Activated naive CD4-positive, alpha-beta T cell treated with anti-CD3 and anti-CD28 coated beads, Interleukin-2, amount 10 ng/mL, durations not matched to agents 7 days and 5 days (primary cell): Measurements from ENCODE around the gene STAG1.
"Not testable (repeated sequence)": the region's sequence is repeated elsewhere in the genome, so short reads cannot be mapped to it uniquely, and the experiment has no call there.

Experiments
- CTCF ChIA-PET: fragments of 350-600 bp; sonication (Branson Sonifier 250); formaldehyde crosslinking; loops from one replicate; lab custom pipeline; 2021; ENCODE audit warnings: antibody characterized with exemption; lab: Charles Lee
- DNase-seq: peaks from one replicate; pipeline ENCODE4 v3.0.0-alpha.2; 2020
- H3K27ac Mint-ChIP-seq: one replicate; pipeline ENCODE4 v1.8.0; 2021; ENCODE audit warnings: mild to moderate bottlenecking, moderate library complexity, mixed read lengths
- H3K27me3 Mint-ChIP-seq: one replicate; pipeline ENCODE4 v1.8.0; 2021; ENCODE audit warnings: mild to moderate bottlenecking, mixed read lengths
- H3K36me3 Mint-ChIP-seq: one replicate; pipeline ENCODE4 v1.8.0; 2021; ENCODE audit warnings: mixed read lengths
- H3K4me1 Mint-ChIP-seq: one replicate; pipeline ENCODE4 v1.8.0; 2021; ENCODE audit warnings: mixed read lengths
- H3K4me3 Mint-ChIP-seq: one replicate; pipeline ENCODE4 v1.8.0; 2021; ENCODE audit warnings: mild to moderate bottlenecking, moderate library complexity, mixed read lengths
- H3K9me3 Mint-ChIP-seq: one replicate; pipeline ENCODE4 v1.8.0; 2021; ENCODE audit warnings: mixed read lengths

STAG1 gene

DNA sequence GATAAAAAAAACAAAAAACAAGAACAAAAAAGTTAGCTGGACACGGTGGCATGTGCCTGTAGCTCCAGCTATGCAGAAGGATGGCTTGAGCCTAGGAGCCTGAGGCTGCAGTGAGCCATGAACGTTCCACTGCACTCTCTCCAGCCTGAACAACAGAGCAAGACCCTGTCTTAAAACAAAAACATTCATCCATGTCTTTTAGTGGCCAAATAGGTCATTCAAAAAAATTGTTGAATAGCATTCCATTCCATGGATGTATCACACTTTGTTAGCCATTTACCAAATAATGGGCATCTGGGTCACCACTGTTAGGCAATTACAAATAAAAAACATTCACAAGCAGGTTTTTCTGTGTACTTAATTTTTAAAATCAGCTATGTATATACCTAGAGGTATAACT is 139.7 kb downstream of the STAG1 start:
- H3K9me3 Mint-ChIP-seq: no peaks in the 10 kb centered on the region
- H3K27ac Mint-ChIP-seq: no peak overlapping the region
- H3K36me3 Mint-ChIP-seq: peaks cover 17% of the 10 kb centered on the region
- H3K4me3 Mint-ChIP-seq: no peak overlapping the region
- CTCF ChIA-PET: interaction anchor here (0.6 kb wide), 1 partner anchor 440 kb away, joined by 4 read pairs; no protein-coding TSS in a partner anchor
- H3K27me3 Mint-ChIP-seq: no peaks in the 10 kb centered on the region
- no peak for DNase-seq
- H3K4me1 Mint-ChIP-seq: peaks cover 2% of the 10 kb centered on the region

DNA sequence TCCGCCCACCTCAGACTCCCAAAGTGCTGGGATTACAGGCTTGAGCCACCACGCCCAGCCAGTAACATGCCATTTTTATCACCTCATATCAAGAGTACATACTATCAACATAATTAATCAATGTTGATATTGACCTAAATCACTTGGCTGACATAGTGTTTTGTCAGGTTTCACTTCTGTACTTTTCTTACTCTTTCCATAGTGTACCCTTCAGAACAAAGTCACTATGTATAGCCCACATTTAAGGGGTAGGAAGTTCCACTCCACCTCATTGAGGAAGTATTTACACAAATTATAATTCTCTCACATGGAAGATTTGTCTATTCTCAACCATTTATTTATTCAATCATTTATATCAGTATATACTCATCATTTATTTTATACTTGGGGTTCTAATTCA is 145.2 kb downstream of the STAG1 start:
- H3K27me3 Mint-ChIP-seq: no peaks in the 10 kb centered on the region
- no peaks in the 10 kb centered on the region for H3K9me3 Mint-ChIP-seq
- no peak overlapping the region for H3K4me3 Mint-ChIP-seq
- H3K36me3 Mint-ChIP-seq: peaks cover 21% of the 10 kb centered on the region
- DNase-seq: no peak
- H3K4me1 Mint-ChIP-seq: peaks cover 17% of the 10 kb centered on the region
- peak overlapping the region; percentile 12 for H3K27ac Mint-ChIP-seq
- CTCF ChIA-PET: no interaction called here

DNA sequence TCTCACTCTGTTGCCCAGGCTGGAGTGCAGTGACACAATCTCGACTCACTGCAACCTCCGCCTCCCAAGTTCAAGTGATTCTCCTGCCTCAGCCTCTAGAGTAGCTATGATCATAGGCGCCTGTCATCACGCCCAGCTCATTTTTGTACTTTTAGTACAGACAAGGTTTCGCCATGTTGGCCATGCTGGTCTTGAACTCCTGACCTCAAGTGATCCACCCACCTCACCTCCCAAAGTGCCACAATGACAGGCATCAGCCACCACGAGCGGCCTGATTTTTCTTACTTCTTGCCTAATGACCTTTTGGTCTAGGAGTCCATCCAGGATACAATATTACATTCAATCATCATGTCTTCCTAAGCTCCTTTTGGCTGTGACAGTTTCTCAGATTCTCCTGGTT is 146.0 kb downstream of the STAG1 start:
- H3K9me3 Mint-ChIP-seq, CTCF ChIA-PET, H3K4me3 Mint-ChIP-seq: not testable (repeated sequence)

DNA sequence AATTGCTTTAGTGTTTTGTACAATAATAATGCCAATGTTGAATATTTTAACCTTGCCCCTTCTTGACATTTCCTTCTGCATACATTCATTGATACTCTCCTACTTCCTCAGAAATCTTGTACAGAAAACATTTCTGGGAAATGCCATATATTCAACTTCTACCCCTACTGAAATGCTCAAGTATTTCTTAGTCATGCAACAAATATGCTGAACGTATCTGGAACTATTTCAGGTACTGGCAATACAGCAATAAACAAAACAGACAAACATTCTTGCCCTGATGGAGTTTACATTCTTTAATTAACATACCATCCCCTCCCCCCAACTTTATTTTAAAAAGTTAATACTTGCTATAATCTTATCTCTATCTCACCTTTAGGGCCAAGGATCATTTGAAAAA is 147.2 kb downstream of the STAG1 start:
- Mint-ChIP-seq H3K36me3 (peaks cover 23% of the 10 kb centered on the region), H3K9me3 (no peaks in the 10 kb centered on the region), H3K4me1 (peaks cover 17% of the 10 kb centered on the region), H3K27ac (no peak overlapping the region), H3K4me3 (no peak overlapping the region), H3K27me3 (no peaks in the 10 kb centered on the region)
- CTCF ChIA-PET: no interaction called here
- DNase-seq: no peak

More for the DNA sequence above, 146.0 kb downstream of the STAG1 start:
- Mint-ChIP-seq H3K36me3 (peaks cover 23% of the 10 kb centered on the region), H3K4me1 (peaks cover 17% of the 10 kb centered on the region)
- H3K27me3 Mint-ChIP-seq, H3K27ac Mint-ChIP-seq, DNase-seq: not testable (repeated sequence)

DNA sequence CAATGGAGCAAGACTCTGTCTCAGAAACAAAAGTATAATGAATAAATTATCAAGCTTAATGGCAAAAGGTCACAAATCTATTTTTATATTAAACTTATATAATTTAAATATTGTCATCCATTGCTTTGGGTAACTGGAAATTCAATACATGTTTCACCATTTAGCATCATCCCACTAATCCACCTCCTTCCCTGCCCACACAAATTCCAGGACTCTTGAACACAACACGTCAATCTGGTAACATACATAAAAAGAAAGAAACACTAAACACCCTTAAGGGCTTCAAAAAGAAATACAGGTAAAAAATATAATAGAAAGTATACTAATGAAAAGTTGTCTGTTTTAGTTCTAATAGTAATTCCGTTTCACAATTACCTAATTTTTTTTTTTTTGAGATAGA is 149.4 kb downstream of the STAG1 start:
- no peak for DNase-seq
- H3K27ac Mint-ChIP-seq: no peak overlapping the region
- H3K27me3 Mint-ChIP-seq: no peaks in the 10 kb centered on the region
- CTCF ChIA-PET: interaction anchor here (0.9 kb wide), 1 partner anchor 150 kb away, joined by 3 read pairs; no protein-coding TSS in a partner anchor
- H3K4me1 Mint-ChIP-seq: peaks cover 17% of the 10 kb centered on the region
- no peaks in the 10 kb centered on the region for H3K9me3 Mint-ChIP-seq
- H3K4me3 Mint-ChIP-seq: no peak overlapping the region
- peaks cover 22% of the 10 kb centered on the region for H3K36me3 Mint-ChIP-seq

DNA sequence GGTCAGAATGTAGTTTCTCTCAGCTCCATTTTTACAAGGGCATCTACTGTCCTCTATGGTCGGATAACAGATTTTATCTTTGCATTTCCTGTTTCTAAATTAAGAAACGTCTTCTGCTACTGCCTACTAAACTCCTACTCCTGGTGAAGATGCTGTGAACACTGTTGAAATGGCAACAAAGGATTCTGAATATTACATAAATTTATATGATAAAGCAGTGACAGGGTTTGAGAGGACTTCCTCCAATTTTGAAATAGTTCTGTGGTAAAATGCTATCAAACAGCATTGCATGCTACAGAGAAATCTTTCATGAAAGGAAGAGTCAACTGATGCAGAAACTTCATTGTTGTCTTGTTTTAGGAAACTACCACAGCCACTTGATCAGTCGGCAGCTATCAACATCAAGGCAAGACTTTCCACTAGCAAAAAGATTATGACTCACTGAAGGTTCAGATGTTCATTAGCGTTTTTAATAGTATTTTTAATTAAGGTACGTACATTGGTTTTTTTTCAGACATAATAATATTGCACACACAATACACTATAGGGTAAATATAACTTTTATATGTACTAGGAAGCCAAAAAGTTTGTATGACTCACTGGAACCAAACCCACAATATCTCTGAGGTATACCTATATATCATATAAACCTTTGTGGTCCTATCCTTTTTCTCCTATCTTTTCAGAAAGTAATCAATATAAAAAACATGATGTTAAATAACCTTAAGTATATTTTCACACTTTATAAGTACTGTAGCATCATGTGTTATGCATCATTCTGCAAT is 156.1 kb downstream of the STAG1 start:
- H3K27ac Mint-ChIP-seq: peak overlapping the region; percentile 79
- peaks cover 19% of the 10 kb centered on the region for H3K4me1 Mint-ChIP-seq
- H3K9me3 Mint-ChIP-seq: no peaks in the 10 kb centered on the region
- no peak overlapping the region for H3K4me3 Mint-ChIP-seq
- DNase-seq: no peak
- no peaks in the 10 kb centered on the region for H3K27me3 Mint-ChIP-seq
- CTCF ChIA-PET: no interaction called here
- H3K36me3 Mint-ChIP-seq: peaks cover 26% of the 10 kb centered on the region

DNA sequence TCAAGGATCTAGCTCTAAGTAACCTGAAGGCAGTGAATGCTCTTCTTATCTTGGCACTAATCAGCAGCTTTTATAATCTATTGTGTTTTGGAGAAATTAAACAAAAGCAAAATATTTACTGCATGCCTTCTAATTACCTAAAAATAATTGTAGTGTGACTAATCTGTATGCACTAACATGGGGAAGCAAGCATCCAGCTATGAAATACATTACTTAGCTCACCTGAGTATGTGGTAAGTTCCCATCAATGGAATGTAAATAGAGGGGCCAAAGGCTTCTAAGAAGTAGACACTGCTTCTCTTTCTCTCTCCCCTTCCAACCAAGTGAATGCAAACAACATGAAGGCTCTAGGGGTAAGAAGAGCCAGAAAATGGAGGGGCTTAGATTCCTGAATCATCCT is 165.6 kb downstream of the STAG1 start:
- H3K4me3 Mint-ChIP-seq: no peak overlapping the region
- CTCF ChIA-PET: interaction anchor here (0.7 kb wide), 1 partner anchor 166 kb away, joined by 3 read pairs; the partner anchor contains the start of gene STAG1
- H3K4me1 Mint-ChIP-seq: no peaks in the 10 kb centered on the region
- H3K36me3 Mint-ChIP-seq: peaks cover 14% of the 10 kb centered on the region
- H3K9me3 Mint-ChIP-seq: no peaks in the 10 kb centered on the region
- DNase-seq: no peak
- no peaks in the 10 kb centered on the region for H3K27me3 Mint-ChIP-seq
- no peak overlapping the region for H3K27ac Mint-ChIP-seq

DNA sequence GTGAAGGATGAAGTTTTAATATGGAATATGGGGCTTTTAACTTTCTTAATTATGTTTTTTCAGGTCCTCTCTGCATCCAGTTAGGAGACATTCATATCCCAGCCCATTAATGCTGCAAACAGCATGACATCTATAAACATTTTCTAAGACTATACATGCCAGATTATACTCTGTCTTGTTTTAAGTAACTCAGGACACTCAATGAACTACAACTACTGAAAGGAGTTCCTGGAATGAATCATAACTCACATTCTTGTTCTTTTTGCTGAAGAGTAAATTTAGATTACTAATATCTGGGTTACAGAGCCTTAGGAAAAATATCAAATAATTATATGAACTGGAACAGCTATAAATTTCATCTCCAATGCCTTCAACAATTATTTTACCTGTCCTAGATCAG is 167.4 kb downstream of the STAG1 start:
- peaks cover 17% of the 10 kb centered on the region for H3K36me3 Mint-ChIP-seq
- H3K27me3 Mint-ChIP-seq: no peaks in the 10 kb centered on the region
- DNase-seq: no peak
- no peaks in the 10 kb centered on the region for H3K9me3 Mint-ChIP-seq
- H3K27ac Mint-ChIP-seq: no peak overlapping the region
- no peaks in the 10 kb centered on the region for H3K4me1 Mint-ChIP-seq
- no peak overlapping the region for H3K4me3 Mint-ChIP-seq
- CTCF ChIA-PET: interaction anchor here (0.7 to 1.6 kb wide), 2 partner anchors 9 to 89 kb away, joined by 3 read pairs; no protein-coding TSS in a partner anchor

DNA sequence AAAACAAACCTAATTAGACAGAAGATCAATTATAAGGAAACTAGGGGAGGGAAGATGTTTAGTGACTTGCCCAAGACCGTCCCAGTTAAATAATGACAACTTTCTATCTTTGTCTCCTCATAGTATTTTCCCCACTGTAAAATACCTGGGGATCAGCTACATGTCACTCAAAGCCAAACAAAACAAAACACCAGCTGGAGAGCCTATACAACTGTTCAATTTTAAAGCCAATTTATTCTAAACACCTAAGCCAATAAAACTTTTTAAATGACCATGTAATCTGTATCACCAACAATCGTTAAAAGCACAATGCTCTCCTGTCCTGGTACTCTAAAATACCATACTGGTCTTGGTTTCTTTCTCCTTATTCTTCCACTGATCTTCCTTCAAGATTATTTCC is 168.4 kb downstream of the STAG1 start:
- H3K27ac Mint-ChIP-seq: no peak overlapping the region

DNA sequence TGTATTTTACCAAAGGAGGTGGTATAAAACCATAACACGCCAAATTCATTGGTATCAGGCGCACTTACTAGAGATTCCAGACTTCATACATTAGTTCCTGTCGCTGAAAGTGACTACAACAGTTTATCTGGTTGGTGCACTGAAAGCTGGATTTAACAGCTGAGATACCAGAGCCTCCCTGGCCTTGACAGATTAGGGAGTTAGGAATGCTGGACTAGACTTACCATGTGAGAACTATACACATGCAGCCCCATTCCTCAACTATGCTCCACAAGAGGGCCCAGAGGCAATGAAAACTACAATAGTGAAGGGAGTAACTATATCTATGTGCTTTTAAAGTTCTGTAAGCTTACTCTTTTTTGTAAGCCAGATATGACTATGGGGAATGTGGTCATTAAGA is 174.4 kb downstream of the STAG1 start:
- CTCF ChIA-PET: no interaction called here
- Mint-ChIP-seq H3K27ac (no peak overlapping the region), H3K4me3 (no peak overlapping the region), H3K27me3 (no peaks in the 10 kb centered on the region), H3K36me3 (peaks cover 19% of the 10 kb centered on the region), H3K9me3 (no peaks in the 10 kb centered on the region), H3K4me1 (no peaks in the 10 kb centered on the region)
- DNase-seq: no peak

More for the DNA sequence above, 168.4 kb downstream of the STAG1 start:
- CTCF ChIA-PET: interaction anchor here (0.6 to 1.6 kb wide), 2 partner anchors 10 to 246 kb away, joined by 3 read pairs; no protein-coding TSS in a partner anchor
- Mint-ChIP-seq H3K27me3 (no peaks in the 10 kb centered on the region), H3K4me1 (no peaks in the 10 kb centered on the region), H3K36me3 (peaks cover 25% of the 10 kb centered on the region), H3K9me3 (no peaks in the 10 kb centered on the region), H3K4me3 (no peak overlapping the region)
- DNase-seq: no peak

DNA sequence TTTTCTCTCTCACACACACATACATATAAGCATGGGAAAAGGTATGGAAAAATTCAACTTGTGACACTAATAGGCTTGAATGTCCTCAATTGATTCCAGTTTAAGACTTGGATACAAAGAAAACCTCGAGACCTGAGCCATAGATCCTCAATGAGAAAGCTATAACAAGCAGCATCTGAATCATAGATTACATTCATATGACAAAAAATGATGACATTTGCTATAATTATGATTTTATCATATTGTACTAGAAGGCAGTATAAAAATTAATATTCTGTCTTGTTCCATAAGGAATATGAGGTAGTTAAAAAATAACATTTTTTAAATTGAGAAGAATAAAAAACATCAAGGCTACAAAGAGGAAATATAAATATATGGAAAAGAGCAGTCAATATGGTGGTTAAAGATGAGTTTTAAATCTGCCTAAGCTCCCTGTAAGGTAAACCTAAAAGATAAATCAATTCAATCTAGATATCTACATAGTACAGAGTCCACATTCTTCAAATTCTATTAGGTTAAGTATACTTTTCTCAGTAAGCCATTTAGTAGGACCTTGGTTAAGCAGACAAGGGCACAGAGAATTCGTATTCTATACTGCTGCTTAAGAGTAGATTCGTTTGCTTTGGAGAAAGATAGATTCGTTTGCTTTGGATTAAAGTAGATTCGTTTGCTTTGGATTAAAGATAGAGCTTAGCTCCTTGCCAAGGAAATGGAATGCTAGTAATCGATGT is 175.7 kb downstream of the STAG1 start:
- Mint-ChIP-seq H3K27ac (no peak overlapping the region), H3K36me3 (peaks cover 22% of the 10 kb centered on the region), H3K9me3 (no peaks in the 10 kb centered on the region), H3K4me3 (no peak overlapping the region), H3K27me3 (no peaks in the 10 kb centered on the region), H3K4me1 (no peaks in the 10 kb centered on the region)
- CTCF ChIA-PET: interaction anchor here (1.5 kb wide), 1 partner anchor 438 kb away, joined by 4 read pairs; no protein-coding TSS in a partner anchor
- DNase-seq: no peak

DNA sequence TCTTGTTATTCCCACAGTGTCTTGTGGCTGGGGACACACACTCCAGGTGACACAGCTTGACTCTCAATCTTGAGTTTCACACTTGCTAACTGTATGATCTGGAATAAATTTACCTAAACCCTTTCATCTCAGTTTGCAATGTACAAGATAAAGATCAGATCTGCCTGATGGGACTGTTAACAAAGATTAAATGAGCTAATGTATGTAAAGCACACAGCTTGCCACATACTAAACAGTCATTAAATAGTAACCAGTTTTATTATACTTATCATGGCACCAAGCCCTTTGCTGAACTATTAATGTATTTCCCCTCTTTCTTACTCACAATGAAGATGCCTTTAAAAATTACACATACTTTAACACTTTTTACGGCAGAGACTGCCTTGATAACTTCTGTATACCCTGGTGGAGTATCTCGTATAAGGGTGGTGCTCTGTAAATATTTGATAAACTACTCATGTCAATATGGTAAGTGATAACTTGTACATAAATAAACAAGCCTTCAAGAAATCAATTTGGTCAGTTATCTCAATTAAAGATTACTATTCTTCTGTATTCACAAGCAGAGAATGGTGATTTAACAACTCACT is 184.5 kb downstream of the STAG1 start:
- no peak for DNase-seq
- H3K27me3 Mint-ChIP-seq: no peaks in the 10 kb centered on the region
- no peak overlapping the region for H3K27ac Mint-ChIP-seq
- H3K4me1 Mint-ChIP-seq: no peaks in the 10 kb centered on the region
- CTCF ChIA-PET: no interaction called here
- no peak overlapping the region for H3K4me3 Mint-ChIP-seq
- no peaks in the 10 kb centered on the region for H3K9me3 Mint-ChIP-seq
- peaks cover 22% of the 10 kb centered on the region for H3K36me3 Mint-ChIP-seq

DNA sequence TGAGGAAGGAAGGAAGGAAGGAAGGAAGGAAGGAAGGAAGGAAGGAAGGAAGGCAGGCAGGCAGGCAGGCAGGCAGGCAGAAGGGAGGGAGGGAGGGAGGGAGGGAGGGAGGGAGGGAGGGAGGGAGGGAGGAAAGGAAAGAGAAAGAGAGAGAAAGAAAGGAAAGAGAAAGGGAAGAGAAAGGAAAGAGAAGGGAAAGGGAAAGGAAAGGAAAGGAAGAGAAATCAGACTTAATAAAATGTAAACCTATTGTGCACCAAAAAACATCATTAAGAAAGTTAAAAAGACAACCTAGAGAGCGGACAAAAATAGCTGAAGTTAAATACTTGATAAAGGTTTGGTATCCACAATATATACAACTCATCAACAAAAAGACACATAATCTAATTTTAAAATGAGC is 187.2 kb downstream of the STAG1 start:
- peaks cover 20% of the 10 kb centered on the region for H3K36me3 Mint-ChIP-seq
- DNase-seq, H3K27ac Mint-ChIP-seq, H3K4me1 Mint-ChIP-seq, CTCF ChIA-PET, H3K4me3 Mint-ChIP-seq, H3K9me3 Mint-ChIP-seq, H3K27me3 Mint-ChIP-seq: not testable (repeated sequence)

DNA sequence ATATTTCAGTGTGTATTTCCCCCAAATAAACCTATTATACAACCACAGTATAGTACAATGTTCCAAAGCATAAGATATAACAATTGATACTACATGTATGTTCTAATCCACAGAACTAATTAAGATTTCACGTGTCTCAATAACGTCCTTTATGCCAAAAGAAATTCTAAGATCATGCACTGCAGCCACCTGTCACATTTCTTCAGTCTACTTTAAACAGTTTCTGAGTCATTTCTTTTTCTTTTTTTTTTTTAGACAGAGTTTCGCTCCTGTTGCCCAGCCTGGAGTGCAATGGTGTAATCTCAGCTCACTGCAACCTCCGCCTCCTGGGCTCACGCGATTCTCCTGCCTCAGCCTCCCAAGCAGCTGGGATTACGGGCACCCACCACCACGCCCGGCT is 190.2 kb downstream of the STAG1 start:
- Mint-ChIP-seq H3K4me3 (no peak overlapping the region), H3K4me1 (no peaks in the 10 kb centered on the region), H3K36me3 (peaks cover 16% of the 10 kb centered on the region), H3K27ac (no peak overlapping the region), H3K27me3 (no peaks in the 10 kb centered on the region), H3K9me3 (no peaks in the 10 kb centered on the region)
- CTCF ChIA-PET: no interaction called here
- DNase-seq: no peak
